Osteoblast (primary cell): ENCODE results near the gene DMAC2. TPM values are rescaled to one million over a fixed set of nuclear protein-coding genes. Genes with fewer than 3 reads are reported as not detected.

Experiments used
- DNase-seq: peaks from one replicate; pipeline ENCODE4 v3.0.0; 2011; ENCODE audit warnings: low spot score, mixed read lengths; ENCODE audit not compliant: insufficient read length; ENCODE audit errors: missing footprints
- H2AFZ ChIP-seq: 2 replicates; pipeline ENCODE4 v1.6.0; 2011; ENCODE audit warnings: mild to moderate bottlenecking, low read length
- H3K27ac ChIP-seq: 2 replicates; pipeline ENCODE4 v1.5.1; 2011; ENCODE audit warnings: mild to moderate bottlenecking, low read depth, low read length, moderate library complexity
- H3K27me3 ChIP-seq: 2 replicates; pipeline ENCODE4 v1.6.0; 2012; ENCODE audit warnings: mild to moderate bottlenecking, control low read depth, inconsistent platforms, low read length, moderate library complexity; ENCODE audit not compliant: insufficient read depth
- H3K36me3 ChIP-seq: 2 replicates; pipeline ENCODE4 v1.5.1; 2011; ENCODE audit warnings: mild to moderate bottlenecking, low read length, control low read depth, moderate library complexity; ENCODE audit not compliant: insufficient read depth
- H3K4me1 ChIP-seq: 2 replicates; pipeline ENCODE4 v1.5.1; 2011; ENCODE audit warnings: mild to moderate bottlenecking, low read length, control low read depth, moderate library complexity; ENCODE audit not compliant: insufficient read depth
- H3K4me2 ChIP-seq: 2 replicates; pipeline ENCODE4 v1.6.0; 2011; ENCODE audit warnings: mild to moderate bottlenecking, low read length; ENCODE audit not compliant: insufficient read depth
- H3K4me3 ChIP-seq: fragments of 200-600 bp; sonication (generic); 3 replicates; pipeline ENCODE4 v1.5.1; 2012; ENCODE audit warnings: mild to moderate bottlenecking, low read length, inconsistent platforms; ENCODE audit not compliant: insufficient read depth
- H3K79me2 ChIP-seq: 2 replicates; pipeline ENCODE4 v1.6.0; 2012; ENCODE audit warnings: mild to moderate bottlenecking, low read length, control low read depth, inconsistent platforms; ENCODE audit not compliant: insufficient read depth
- H3K9me3 ChIP-seq: 2 replicates; pipeline ENCODE4 v1.5.1; 2011; ENCODE audit warnings: low read depth, low read length, control low read depth
- H4K20me1 ChIP-seq: 2 replicates; pipeline ENCODE4 v1.6.0; 2012; ENCODE audit warnings: mild to moderate bottlenecking, low read length, control low read depth; ENCODE audit not compliant: insufficient read depth
- total RNA-seq: library from RNA; depleted of rRNA; stranded (reverse); fragments of >200 nt; gene quantifications from 2 replicates; pipeline ENCODE4 v1.2.3, GENCODE V29; 2012
- TF ChIP-seq, protein P1 (sequence below): IDR thresholded peaks from 2 replicates; pipeline ENCODE4 v1.5.1; 2011; ENCODE audit warnings: mild to moderate bottlenecking, low read depth, low read length, moderate library complexity; ENCODE audit errors: extremely low read depth

DMAC2 gene
- total RNA-seq, 1 donor = 30.0 TPM

GRCh38 chr19:41424335-41425173 lies 15.2 kb downstream of the DMAC2 start:
- no peaks in the 10 kb centered on the region for H3K27me3 ChIP-seq
- no peak overlapping the region for H2AFZ ChIP-seq
- H4K20me1 ChIP-seq = no peaks in the 10 kb centered on the region
- TF ChIP-seq, protein P1, sequence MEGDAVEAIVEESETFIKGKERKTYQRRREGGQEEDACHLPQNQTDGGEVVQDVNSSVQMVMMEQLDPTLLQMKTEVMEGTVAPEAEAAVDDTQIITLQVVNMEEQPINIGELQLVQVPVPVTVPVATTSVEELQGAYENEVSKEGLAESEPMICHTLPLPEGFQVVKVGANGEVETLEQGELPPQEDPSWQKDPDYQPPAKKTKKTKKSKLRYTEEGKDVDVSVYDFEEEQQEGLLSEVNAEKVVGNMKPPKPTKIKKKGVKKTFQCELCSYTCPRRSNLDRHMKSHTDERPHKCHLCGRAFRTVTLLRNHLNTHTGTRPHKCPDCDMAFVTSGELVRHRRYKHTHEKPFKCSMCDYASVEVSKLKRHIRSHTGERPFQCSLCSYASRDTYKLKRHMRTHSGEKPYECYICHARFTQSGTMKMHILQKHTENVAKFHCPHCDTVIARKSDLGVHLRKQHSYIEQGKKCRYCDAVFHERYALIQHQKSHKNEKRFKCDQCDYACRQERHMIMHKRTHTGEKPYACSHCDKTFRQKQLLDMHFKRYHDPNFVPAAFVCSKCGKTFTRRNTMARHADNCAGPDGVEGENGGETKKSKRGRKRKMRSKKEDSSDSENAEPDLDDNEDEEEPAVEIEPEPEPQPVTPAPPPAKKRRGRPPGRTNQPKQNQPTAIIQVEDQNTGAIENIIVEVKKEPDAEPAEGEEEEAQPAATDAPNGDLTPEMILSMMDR = no peak
- no peaks in the 10 kb centered on the region for H3K79me2 ChIP-seq
- no peak overlapping the region for H3K4me2 ChIP-seq
- H3K4me3 ChIP-seq = no peak overlapping the region
- no peak overlapping the region for H3K27ac ChIP-seq
- H3K36me3 ChIP-seq = peaks cover 23% of the 10 kb centered on the region
- no peaks in the 10 kb centered on the region for H3K9me3 ChIP-seq
- DNase-seq = peak; percentile 50
- H3K4me1 ChIP-seq = peaks cover 4% of the 10 kb centered on the region

DNA sequence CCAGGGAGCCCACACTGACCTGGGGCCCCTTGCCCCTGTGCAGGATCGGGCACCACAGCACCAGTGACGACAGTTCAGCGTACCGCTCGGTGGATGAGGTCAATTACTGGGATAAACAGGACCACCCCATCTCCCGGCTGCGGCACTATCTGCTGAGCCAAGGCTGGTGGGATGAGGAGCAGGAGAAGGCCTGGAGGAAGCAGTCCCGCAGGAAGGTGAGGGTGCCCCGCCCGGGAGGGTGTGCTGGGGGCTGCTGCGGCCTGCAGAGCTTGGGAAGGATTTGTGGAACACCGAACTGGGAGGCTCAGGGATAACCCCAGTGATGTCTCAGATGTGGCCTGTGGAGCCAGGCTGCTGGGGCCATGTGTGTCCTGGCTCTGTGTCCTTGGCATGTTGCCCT lies 16.8 kb downstream of the DMAC2 start:
- TF ChIP-seq, protein P1 = no peak
- H4K20me1 ChIP-seq = no peaks in the 10 kb centered on the region
- no peak overlapping the region for H3K27ac ChIP-seq
- H3K4me3 ChIP-seq = no peak overlapping the region
- no peaks in the 10 kb centered on the region for H3K27me3 ChIP-seq
- peak; percentile 2 for DNase-seq
- no peaks in the 10 kb centered on the region for H3K9me3 ChIP-seq
- peaks cover 2% of the 10 kb centered on the region for H3K4me1 ChIP-seq
- no peak overlapping the region for H2AFZ ChIP-seq
- no peaks in the 10 kb centered on the region for H3K79me2 ChIP-seq
- peaks cover 29% of the 10 kb centered on the region for H3K36me3 ChIP-seq
- no peak overlapping the region for H3K4me2 ChIP-seq

- TF ChIP-seq, protein P1 = no peak
- no peaks in the 10 kb centered on the region for H4K20me1 ChIP-seq
- H3K4me3 ChIP-seq = no peak overlapping the region
- H3K4me2 ChIP-seq = no peak overlapping the region
- peaks cover 29% of the 10 kb centered on the region for H3K36me3 ChIP-seq
- no peaks in the 10 kb centered on the region for H3K79me2 ChIP-seq
- no peak overlapping the region for H2AFZ ChIP-seq
- H3K27me3 ChIP-seq = no peaks in the 10 kb centered on the region
- no peaks in the 10 kb centered on the region for H3K9me3 ChIP-seq
- H3K27ac ChIP-seq = no peak overlapping the region
- no peaks in the 10 kb centered on the region for H3K4me1 ChIP-seq
- peak; percentile 62 for DNase-seq
Observed at GRCh38 chr19:41422456-41422855, 17.3 kb downstream of the DMAC2 start.

- DNase-seq = peak; percentile 46
- no peaks in the 10 kb centered on the region for H4K20me1 ChIP-seq
Observed at GRCh38 chr19:41421973-41422372, 17.7 kb downstream of the DMAC2 start.

More at GRCh38 chr19:41421973-41422372, 17.7 kb downstream of the DMAC2 start:
- H3K27me3 ChIP-seq = no peaks in the 10 kb centered on the region
- no peak overlapping the region for H2AFZ ChIP-seq
- H3K4me3 ChIP-seq = no peak overlapping the region
- H3K4me1 ChIP-seq = no peaks in the 10 kb centered on the region
- H3K4me2 ChIP-seq = no peak overlapping the region
- H3K27ac ChIP-seq = no peak overlapping the region
- no peaks in the 10 kb centered on the region for H3K9me3 ChIP-seq
- TF ChIP-seq, protein P1 = no peak
- H3K36me3 ChIP-seq = peaks cover 29% of the 10 kb centered on the region
- no peaks in the 10 kb centered on the region for H3K79me2 ChIP-seq
